Measurements from ENCODE around the gene IL1RAPL2. TPM values are rescaled to one million over a fixed set of nuclear protein-coding genes. Genes with fewer than 3 reads are reported as not detected.

IL1RAPL2 gene
- total RNA-seq, 2 donors from 2014 or later, result not detected

DNA sequence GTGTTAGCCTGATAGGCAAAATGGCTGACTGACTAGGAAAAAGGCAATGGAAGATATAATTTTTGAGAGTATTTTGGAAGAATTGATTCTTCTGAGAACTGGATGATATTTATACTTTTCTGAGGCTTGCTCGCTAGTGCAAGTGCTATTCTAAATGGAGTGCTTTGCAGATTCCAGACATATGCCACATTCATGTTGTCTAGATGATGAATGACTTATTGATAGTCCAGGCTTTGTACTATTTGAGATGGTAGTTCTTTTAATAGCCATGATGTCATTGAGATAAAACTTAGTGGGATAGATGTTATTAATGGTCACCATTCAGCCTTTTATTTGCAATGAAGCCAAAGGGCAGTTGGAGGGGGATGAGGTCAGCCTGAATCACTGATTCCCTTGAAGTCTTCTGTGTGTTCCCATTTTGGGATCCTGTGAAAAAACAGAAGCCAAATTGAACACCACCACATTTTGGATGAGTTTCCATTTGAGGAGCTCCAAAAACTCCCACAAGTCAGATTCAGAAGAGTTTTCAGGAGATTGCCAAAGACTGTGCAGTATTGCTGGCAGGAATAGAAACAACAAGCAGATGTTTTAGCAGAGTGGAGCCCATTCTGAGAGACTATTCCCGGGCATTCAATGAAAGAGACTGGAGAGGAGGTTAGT is 184.1 kb downstream of the IL1RAPL2 start:
- no peak for DNase-seq (ENCODE audit: low spot score)
- Histone ChIP-seq H3K27me3 (no peaks in the 10 kb centered on the region), H3K9me3 (no peaks in the 10 kb centered on the region), H3K36me3 (no peaks in the 10 kb centered on the region), H3K4me3 (no peak overlapping the region), H3K4me1 (no peaks in the 10 kb centered on the region), H3K27ac (no peak overlapping the region)
- no peak for TF ChIP-seq CTCF (IDR thresholded peaks at IDR 0.05)

DNA sequence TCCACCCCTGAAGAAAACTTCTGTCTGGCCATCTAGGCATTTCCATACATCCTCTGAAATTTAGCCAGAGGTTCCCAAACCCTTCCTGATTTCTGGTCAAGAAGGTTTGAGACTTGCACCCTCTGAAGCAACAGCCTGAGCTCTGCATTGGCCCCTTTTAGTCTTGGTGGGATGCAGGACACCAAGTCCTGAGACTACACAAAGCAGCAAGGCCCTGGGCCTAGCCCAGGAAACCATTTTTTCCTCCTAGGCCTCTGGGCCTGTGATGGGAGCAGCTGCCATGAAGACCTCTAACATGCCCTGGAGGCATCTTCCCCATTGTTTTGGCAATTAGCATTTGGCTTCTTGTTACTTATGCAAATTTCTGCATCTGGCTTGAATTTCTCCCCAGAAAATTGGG is 196.6 kb downstream of the IL1RAPL2 start:
- Histone ChIP-seq H3K9me3 (peaks cover 4 to 20% of the 10 kb centered on the region in 2 donors), H3K36me3 (no peaks in the 10 kb centered on the region), H3K4me3 (no peak overlapping the region), H3K4me1 (no peaks in the 10 kb centered on the region), H3K27ac (no peak overlapping the region), H3K27me3 (no peaks in the 10 kb centered on the region)
- DNase-seq (ENCODE audit: low spot score), result no peak
- TF ChIP-seq CTCF (IDR thresholded peaks at IDR 0.05), result no peak

DNA sequence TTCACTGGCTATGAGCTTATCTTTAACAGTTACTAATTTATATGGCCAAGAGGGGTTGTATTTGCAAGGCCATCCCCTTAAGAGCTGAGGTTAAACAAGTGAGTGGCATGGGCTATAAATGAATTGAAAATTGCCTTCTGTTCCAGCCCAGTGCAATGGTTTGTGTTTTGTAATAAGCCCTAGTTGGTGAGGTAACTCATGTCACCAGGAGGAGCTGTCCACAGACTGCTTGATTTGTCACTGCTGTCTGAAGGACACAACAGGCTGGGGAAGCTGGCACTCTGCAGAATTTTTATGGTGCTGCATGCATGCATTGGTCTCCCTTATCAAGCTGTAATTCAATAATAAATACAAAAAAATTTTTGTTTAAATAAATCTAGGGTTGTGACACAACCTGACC is 223.8 kb downstream of the IL1RAPL2 start:
- no peaks in the 10 kb centered on the region for H3K4me1 ChIP-seq
- no peaks in the 10 kb centered on the region for H3K27me3 ChIP-seq
- no peaks in the 10 kb centered on the region for H3K36me3 ChIP-seq
- no peak for DNase-seq (ENCODE audit: low spot score)
- TF ChIP-seq CTCF (IDR thresholded peaks at IDR 0.05), result no peak
- no peak overlapping the region for H3K27ac ChIP-seq
- H3K9me3 ChIP-seq, result no peaks in the 10 kb centered on the region
- H3K4me3 ChIP-seq, result no peak overlapping the region

GRCh38 chrX:104795804-104796203 is 229.8 kb downstream of the IL1RAPL2 start:
- H3K4me1 ChIP-seq, result no peaks in the 10 kb centered on the region
- TF ChIP-seq CTCF (IDR thresholded peaks at IDR 0.05), result no peak
- DNase-seq (ENCODE audit: low spot score), result no peak

GRCh38 chrX:104803219-104803618 is 237.2 kb downstream of the IL1RAPL2 start:
- DNase-seq (ENCODE audit: low spot score), result no peak
- Histone ChIP-seq H3K27me3 (no peaks in the 10 kb centered on the region), H3K4me1 (no peaks in the 10 kb centered on the region), H3K36me3 (no peaks in the 10 kb centered on the region), H3K4me3 (no peak overlapping the region), H3K27ac (no peak overlapping the region), H3K9me3 (no peaks in the 10 kb centered on the region)
- TF ChIP-seq CTCF (IDR thresholded peaks at IDR 0.05), result no peak

More at GRCh38 chrX:104795804-104796203, 229.8 kb downstream of the IL1RAPL2 start:
- Histone ChIP-seq H3K36me3 (no peaks in the 10 kb centered on the region), H3K9me3 (no peaks in the 10 kb centered on the region), H3K4me3 (no peak overlapping the region), H3K27me3 (no peaks in the 10 kb centered on the region), H3K27ac (no peak overlapping the region)

DNA sequence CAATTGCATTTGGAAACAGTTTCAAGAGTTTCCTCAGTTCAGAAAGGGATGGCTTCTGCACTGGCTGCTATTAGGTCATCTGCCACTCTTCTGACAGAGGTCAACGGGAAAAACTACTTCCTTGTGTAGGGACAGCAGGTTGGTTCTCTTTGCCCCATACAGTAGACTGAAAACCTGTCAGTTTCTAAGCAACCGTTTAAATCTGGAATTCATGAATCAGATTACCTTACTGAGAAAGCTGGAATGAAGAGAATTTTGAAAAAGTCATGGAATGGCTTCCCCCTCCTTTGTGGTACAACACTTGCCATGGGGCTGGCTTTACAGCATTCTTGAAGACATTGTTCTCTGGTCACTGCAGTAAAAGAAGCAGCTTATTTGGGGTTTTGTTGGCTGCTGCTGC is 240.3 kb downstream of the IL1RAPL2 start:
- Histone ChIP-seq H3K4me3 (no peak overlapping the region), H3K27me3 (no peaks in the 10 kb centered on the region), H3K9me3 (no peaks in the 10 kb centered on the region), H3K4me1 (no peaks in the 10 kb centered on the region), H3K36me3 (no peaks in the 10 kb centered on the region), H3K27ac (no peak overlapping the region)
- no peak for DNase-seq (ENCODE audit: low spot score)
- TF ChIP-seq CTCF (IDR thresholded peaks at IDR 0.05), result no peak

All from right atrium auricular region (tissue), 2 donors.